CD14-positive monocyte (primary cell): ENCODE data around the gene HEMK1. TPM values are rescaled to one million over a fixed set of nuclear protein-coding genes. Genes with fewer than 3 reads are reported as not detected.

Source experiments
- DNase-seq, 3 donors: peaks; one replicate each; pipeline ENCODE4 v3.0.0-alpha.2; 2011 to 2022
- H2AFZ ChIP-seq: 2 replicates; pipeline ENCODE4 v1.6.0; 2012; ENCODE audit warnings: mild to moderate bottlenecking, low read depth, low read length, inconsistent platforms; ENCODE audit not compliant: insufficient read depth, poor library complexity, severe bottlenecking
- H3K27ac ChIP-seq, 2 donors: 1 replicate in 1 of 2; 2 replicates in 1 of 2; pipeline ENCODE4 v1.5.1; 2012 to 2013; ENCODE audit warnings: low read length in 2 of 2, control low read depth in 1 of 2, inconsistent platforms in 1 of 2, low read depth in 1 of 2, mild to moderate bottlenecking in 1 of 2
- H3K27me3 ChIP-seq, 2 donors: one replicate each; pipeline versions ENCODE4 v1.6.0 to v1.6.1; 2011 to 2013; ENCODE audit warnings: low read length in 2 of 2; ENCODE audit not compliant: control insufficient read depth in 2 of 2, insufficient read depth in 2 of 2
- H3K36me3 ChIP-seq, 2 donors: replicated peaks in 1 of 2; 1 replicate in 1 of 2; 2 replicates in 1 of 2; pipeline versions ENCODE4 v1.5.1 to v1.6.1; 2012 to 2013; ENCODE audit warnings: low read length in 2 of 2, control low read depth in 1 of 2, inconsistent platforms in 1 of 2, mild to moderate bottlenecking in 1 of 2; ENCODE audit not compliant: insufficient read depth in 2 of 2, control insufficient read depth in 1 of 2
- H3K4me1 ChIP-seq, 2 donors: 1 replicate in 1 of 2; 2 replicates in 1 of 2; pipeline versions ENCODE4 v1.5.1 to v1.6.1; 2012 to 2013; ENCODE audit warnings: low read length in 2 of 2, control low read depth in 1 of 2, inconsistent platforms in 1 of 2, mild to moderate bottlenecking in 1 of 2, moderate library complexity in 1 of 2; ENCODE audit not compliant: insufficient read depth in 2 of 2, control insufficient read depth in 1 of 2
- H3K4me2 ChIP-seq: replicated peaks from 2 replicates; pipeline ENCODE3; 2012; ENCODE audit warnings: low read length, moderate library complexity, mild to moderate bottlenecking; ENCODE audit not compliant: poor library complexity, severe bottlenecking; ENCODE audit errors: extremely low read depth
- H3K4me3 ChIP-seq, 3 experiments: fragments of 200-600 bp in 1 of 3; sonication (generic) in 1 of 3; replicated peaks in 1 of 3; 1 replicate in 2 of 3; 2 replicates in 1 of 3; pipeline ENCODE4 v1.5.1; 2011 to 2013; ENCODE audit warnings: low read length in 3 of 3, mild to moderate bottlenecking in 3 of 3, control low read depth in 2 of 3, low read depth in 2 of 3, inconsistent platforms in 1 of 3, moderate library complexity in 1 of 3
- H3K79me2 ChIP-seq: 2 replicates; pipeline ENCODE4 v1.6.0; 2012; ENCODE audit warnings: mild to moderate bottlenecking, control low read depth, inconsistent platforms, low read length, moderate library complexity; ENCODE audit not compliant: insufficient read depth
- H3K9ac ChIP-seq: 2 replicates; pipeline ENCODE4 v1.6.0; 2017; ENCODE audit warnings: low read length, mild to moderate bottlenecking; ENCODE audit not compliant: insufficient read depth, poor library complexity, severe bottlenecking
- H3K9me3 ChIP-seq, 2 donors: replicated peaks in 1 of 2; 1 replicate in 1 of 2; 2 replicates in 1 of 2; pipeline versions ENCODE4 v1.5.1 to v1.6.1; 2012 to 2013; ENCODE audit warnings: low read length in 2 of 2, control low read depth in 1 of 2; ENCODE audit not compliant: control insufficient read depth in 1 of 2, insufficient read depth in 1 of 2
- H4K20me1 ChIP-seq: 2 replicates; pipeline ENCODE4 v1.6.0; 2012; ENCODE audit warnings: mild to moderate bottlenecking, low read length, control low read depth, moderate library complexity; ENCODE audit not compliant: insufficient read depth
- H3K27ac Mint-ChIP-seq, 7 donors: one replicate each; pipeline ENCODE4 v1.8.0; 2020; ENCODE audit warnings: mild to moderate bottlenecking in 7 of 7, mixed read lengths in 7 of 7, moderate library complexity in 6 of 7, inconsistent platforms in 2 of 7
- H3K27me3 Mint-ChIP-seq, 3 donors: one replicate each; pipeline ENCODE4 v1.8.0; 2021 to 2022; ENCODE audit warnings: low read depth in 3 of 3, mild to moderate bottlenecking in 3 of 3, mixed read lengths in 3 of 3, moderate library complexity in 3 of 3, inconsistent platforms in 1 of 3
- H3K36me3 Mint-ChIP-seq, 2 donors: one replicate each; pipeline ENCODE4 v1.8.0; 2020; ENCODE audit warnings: mixed read lengths in 2 of 2, inconsistent platforms in 1 of 2, mild to moderate bottlenecking in 1 of 2
- H3K4me1 Mint-ChIP-seq: one replicate; pipeline ENCODE4 v1.8.0; 2020; ENCODE audit warnings: mild to moderate bottlenecking, mixed read lengths
- H3K4me3 Mint-ChIP-seq, 2 donors: one replicate each; pipeline ENCODE4 v1.8.0; 2020; ENCODE audit warnings: mild to moderate bottlenecking in 2 of 2, mixed read lengths in 2 of 2, moderate library complexity in 1 of 2
- H3K9me3 Mint-ChIP-seq, 7 donors: one replicate each; pipeline ENCODE4 v1.8.0; 2020 to 2022; ENCODE audit warnings: mixed read lengths in 7 of 7, mild to moderate bottlenecking in 6 of 7, moderate library complexity in 6 of 7, inconsistent platforms in 2 of 7
- CTCF ChIP-seq: fragments of 200-600 bp; IDR thresholded peaks from one replicate; pipeline ENCODE4 v1.8.0; 2022; ENCODE audit warnings: antibody characterized with exemption, mild to moderate bottlenecking
- WGBS: methylation state at CpG from one replicate; pipeline ENCODE4 v1.1.5; 2013; ENCODE audit warnings: missing lambda C conversion rate; ENCODE audit not compliant: insufficient coverage; 5-methylcytosine and 5-hydroxymethylcytosine counted together
- intact Hi-C, 2 donors: fragments of 100-400 bp; cut with micrococcal nuclease; formaldehyde crosslinking; loops; one replicate each; pipeline versions ENCODE4 v1.15.0 to v1.15.1; 2023
- polyA plus RNA-seq, 3 donors: library from polyadenylated mRNA; depleted of rRNA in 1 of 3; unstranded in 2 of 3; stranded (reverse) in 1 of 3; fragments of 300-500 nt in 2 of 3; fragments of >200 nt in 1 of 3; fragmentation: Illumina TruSeq in 2 of 3; gene quantifications; 1 replicate in 2 of 3; 2 replicates in 1 of 3; pipeline ENCODE4 v1.2.3, GENCODE V29; 2012 to 2021

Gene HEMK1
- polyA plus RNA-seq, 3 donors, result 10.1 to 14.0 (median 12.1) TPM

- H3K4me1 Mint-ChIP-seq, result peaks cover 11% of the 10 kb centered on the region
- no peak overlapping the region for H3K27ac Mint-ChIP-seq
These were observed 11.5 kb downstream of the HEMK1 start for GRCh38 chr3:50580683-50581458.

GRCh38 chr3:50581459-50581842 is 12.1 kb downstream of the HEMK1 start:
- Histone ChIP-seq H3K27ac (no peak overlapping the region), H3K4me2 (no peak overlapping the region), H3K4me3 (no peak overlapping the region), H3K36me3 (peaks cover 21 to 54% of the 10 kb centered on the region in 2 donors), H3K9ac (no peak overlapping the region), H4K20me1 (no peaks in the 10 kb centered on the region), H3K27me3 (no peaks in the 10 kb centered on the region), H3K9me3 (no peaks in the 10 kb centered on the region), H3K4me1 (peaks cover 9 to 12% of the 10 kb centered on the region in 2 donors), H2AFZ (no peak overlapping the region), H3K79me2 (no peaks in the 10 kb centered on the region)
- WGBS, result 100% methylated on average over 2 of the region's 2 CpGs
- no peak for TF ChIP-seq CTCF
- H3K9me3 Mint-ChIP-seq, result peaks cover 0 to 1% (median 0%) of the 10 kb centered on the region in 7 donors
- intact Hi-C loops, result no loop called here
- DNase-seq, result no peak
- H3K4me3 Mint-ChIP-seq, result no peak overlapping the region
- peaks cover 0 to 2% (median 0%) of the 10 kb centered on the region in 3 donors for H3K27me3 Mint-ChIP-seq
- H3K4me1 Mint-ChIP-seq, result peaks cover 11% of the 10 kb centered on the region
- peaks cover 33 to 52% of the 10 kb centered on the region in 2 donors for H3K36me3 Mint-ChIP-seq
- no peak overlapping the region for H3K27ac Mint-ChIP-seq

More at GRCh38 chr3:50580683-50581458, 11.5 kb downstream of the HEMK1 start:
- 91% methylated on average over 4 of the region's 9 CpGs for WGBS
- no peaks in the 10 kb centered on the region for H3K27me3 ChIP-seq
- H3K9me3 Mint-ChIP-seq, result peaks cover 0 to 1% (median 0%) of the 10 kb centered on the region in 7 donors
- H3K79me2 ChIP-seq, result no peaks in the 10 kb centered on the region
- no peak overlapping the region for H2AFZ ChIP-seq
- H3K36me3 Mint-ChIP-seq, result peaks cover 35 to 52% of the 10 kb centered on the region in 2 donors
- intact Hi-C loops, result no loop called here
- H3K36me3 ChIP-seq, result peaks cover 19 to 55% of the 10 kb centered on the region in 2 donors
- no peak overlapping the region for H3K4me3 Mint-ChIP-seq
- no peak overlapping the region for H3K27ac ChIP-seq
- no peak for DNase-seq
- TF ChIP-seq CTCF, result no peak
- H3K27me3 Mint-ChIP-seq, result peaks cover 0 to 2% (median 0%) of the 10 kb centered on the region in 3 donors
- H3K9ac ChIP-seq, result no peak overlapping the region
- H3K9me3 ChIP-seq, result no peaks in the 10 kb centered on the region
- H3K4me2 ChIP-seq, result no peak overlapping the region
- peaks cover 9 to 12% of the 10 kb centered on the region in 2 donors for H3K4me1 ChIP-seq
- H3K4me3 ChIP-seq, result no peak overlapping the region
- H4K20me1 ChIP-seq, result no peaks in the 10 kb centered on the region
